ENCODE measurements around the gene ITPK1. TPM values are rescaled to one million over a fixed set of nuclear protein-coding genes. Genes with fewer than 3 reads are reported as not detected.

The ITPK1 gene
- total RNA-seq, 1 experiment from 2014 or later = 66.2 TPM

- DNase-seq = no peak
- intact Hi-C loops (cut with micrococcal nuclease) = no loop called here
- no peaks in the 10 kb centered on the region for H4K20me1 ChIP-seq (ENCODE audit: low read length)
- H3F3A ChIP-seq (ENCODE audit: low read length, unreplicated experiment) = no peaks in the 10 kb centered on the region
- H3K79me2 ChIP-seq (ENCODE audit: low read length) = no peaks in the 10 kb centered on the region
- no peaks in the 10 kb centered on the region for H3K9me3 ChIP-seq (ENCODE audit: low read length)
- H3K4me3 ChIP-seq (ENCODE audit: low read length) = no peak overlapping the region
- H2AFZ ChIP-seq (ENCODE audit: low read length) = no peak overlapping the region
- no peak for TF ChIP-seq EZH2phosphoT487 (IDR thresholded peaks at IDR 0.05; ENCODE audit: borderline replicate concordance, low read length)
- TF ChIP-seq, protein P1, sequence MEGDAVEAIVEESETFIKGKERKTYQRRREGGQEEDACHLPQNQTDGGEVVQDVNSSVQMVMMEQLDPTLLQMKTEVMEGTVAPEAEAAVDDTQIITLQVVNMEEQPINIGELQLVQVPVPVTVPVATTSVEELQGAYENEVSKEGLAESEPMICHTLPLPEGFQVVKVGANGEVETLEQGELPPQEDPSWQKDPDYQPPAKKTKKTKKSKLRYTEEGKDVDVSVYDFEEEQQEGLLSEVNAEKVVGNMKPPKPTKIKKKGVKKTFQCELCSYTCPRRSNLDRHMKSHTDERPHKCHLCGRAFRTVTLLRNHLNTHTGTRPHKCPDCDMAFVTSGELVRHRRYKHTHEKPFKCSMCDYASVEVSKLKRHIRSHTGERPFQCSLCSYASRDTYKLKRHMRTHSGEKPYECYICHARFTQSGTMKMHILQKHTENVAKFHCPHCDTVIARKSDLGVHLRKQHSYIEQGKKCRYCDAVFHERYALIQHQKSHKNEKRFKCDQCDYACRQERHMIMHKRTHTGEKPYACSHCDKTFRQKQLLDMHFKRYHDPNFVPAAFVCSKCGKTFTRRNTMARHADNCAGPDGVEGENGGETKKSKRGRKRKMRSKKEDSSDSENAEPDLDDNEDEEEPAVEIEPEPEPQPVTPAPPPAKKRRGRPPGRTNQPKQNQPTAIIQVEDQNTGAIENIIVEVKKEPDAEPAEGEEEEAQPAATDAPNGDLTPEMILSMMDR (conservative IDR thresholded peaks at IDR 0.05; ENCODE audit: low read depth, low read length) = no peak
- no peak for TF ChIP-seq EZH2 (IDR thresholded peaks at IDR 0.05; ENCODE audit: low read length, unreplicated experiment)
- ATAC-seq = no peak
- no peaks in the 10 kb centered on the region for H3K4me1 ChIP-seq (ENCODE audit: insufficient read depth, low read length)
- no peak overlapping the region for H3K4me2 ChIP-seq (ENCODE audit: low read length)
- H3K27ac ChIP-seq (ENCODE audit: low read length) = no peak overlapping the region
- no peaks in the 10 kb centered on the region for H3K27me3 ChIP-seq (ENCODE audit: low read length)
- H3K36me3 ChIP-seq (ENCODE audit: low read depth, low read length) = peaks cover 25% of the 10 kb centered on the region; the same call in 1 of the 2 replicates
- no TSS peak for BruUV-seq (replicated peaks)
- POLR2A ChIA-PET (ENCODE audit: unreplicated experiment) = no interaction called here
- H3K9me2 ChIP-seq (replicated peaks; ENCODE audit: low read length) = no peaks in the 10 kb centered on the region
- CTCF ChIA-PET = no interaction called here
- H3K9ac ChIP-seq (ENCODE audit: low read length) = no peak overlapping the region
These were observed 141.0 kb downstream of the ITPK1 start for GRCh38 chr14:92974541-92975345.

DNA sequence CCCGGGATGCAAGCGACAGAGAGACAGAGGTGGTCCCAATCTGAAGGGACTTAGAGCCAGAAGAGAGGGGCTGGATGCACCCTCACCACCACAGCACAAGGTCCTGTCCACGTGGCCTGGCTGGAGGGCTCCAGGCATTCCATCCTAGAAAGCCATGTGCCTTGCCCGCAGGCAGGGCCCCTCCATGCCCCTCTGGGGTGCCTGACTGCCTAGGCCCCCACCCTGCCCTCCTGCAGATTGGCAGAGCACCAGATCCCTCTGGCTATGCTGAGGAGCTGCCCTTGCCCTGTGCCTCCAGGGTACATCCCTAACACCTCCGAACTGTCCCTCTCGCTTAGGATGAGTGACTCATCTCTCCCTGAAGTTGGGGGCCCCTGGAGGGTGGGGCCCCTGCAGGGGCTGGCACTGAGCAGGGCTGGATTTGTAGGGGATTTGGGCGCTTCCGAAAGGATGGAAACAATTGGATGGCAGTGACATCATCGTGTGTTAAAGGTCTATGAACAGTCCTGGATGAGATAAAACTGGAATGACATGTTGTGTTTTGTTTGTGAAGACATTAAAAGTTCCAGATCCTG is 141.8 kb downstream of the ITPK1 start:
- H2AFZ ChIP-seq (ENCODE audit: low read length) = no peak overlapping the region
- no peaks in the 10 kb centered on the region for H4K20me1 ChIP-seq (ENCODE audit: low read length)
- no peak for ATAC-seq
- H3K36me3 ChIP-seq (ENCODE audit: low read depth, low read length) = peaks cover 24% of the 10 kb centered on the region; the same call in 1 of the 2 replicates
- H3K4me2 ChIP-seq (ENCODE audit: low read length) = no peak overlapping the region
- H3K4me3 ChIP-seq (ENCODE audit: low read length) = no peak overlapping the region
- no peaks in the 10 kb centered on the region for H3F3A ChIP-seq (ENCODE audit: low read length, unreplicated experiment)
- no peak overlapping the region for H3K9ac ChIP-seq (ENCODE audit: low read length)
- no peaks in the 10 kb centered on the region for H3K9me2 ChIP-seq (replicated peaks; ENCODE audit: low read length)
- H3K27me3 ChIP-seq (ENCODE audit: low read length) = no peaks in the 10 kb centered on the region
- intact Hi-C loops (cut with micrococcal nuclease) = no loop called here
- no peaks in the 10 kb centered on the region for H3K79me2 ChIP-seq (ENCODE audit: low read length)
- H3K4me1 ChIP-seq (ENCODE audit: insufficient read depth, low read length) = no peaks in the 10 kb centered on the region
- ChIA-PET CTCF (no interaction called here), POLR2A (ENCODE audit: unreplicated experiment) (no interaction called here)
- DNase-seq = no peak
- BruUV-seq (replicated peaks) = no TSS peak
- H3K27ac ChIP-seq (ENCODE audit: low read length) = no peak overlapping the region
- TF ChIP-seq, protein P1 (conservative IDR thresholded peaks at IDR 0.05; ENCODE audit: low read depth, low read length) = no peak
- no peak for TF ChIP-seq EZH2 (IDR thresholded peaks at IDR 0.05; ENCODE audit: low read length, unreplicated experiment)
- TF ChIP-seq EZH2phosphoT487 (IDR thresholded peaks at IDR 0.05; ENCODE audit: borderline replicate concordance, low read length) = no peak
- no peaks in the 10 kb centered on the region for H3K9me3 ChIP-seq (ENCODE audit: low read length)

GRCh38 chr14:92973261-92973797 is 142.4 kb downstream of the ITPK1 start:
- intact Hi-C loops (cut with micrococcal nuclease) = no loop called here
- Histone ChIP-seq H3K9ac (ENCODE audit: low read length) (no peak overlapping the region), H3K4me1 (ENCODE audit: insufficient read depth, low read length) (no peaks in the 10 kb centered on the region), H3K9me3 (ENCODE audit: low read length) (no peaks in the 10 kb centered on the region), H3K9me2 (replicated peaks; ENCODE audit: low read length) (no peaks in the 10 kb centered on the region), H3K79me2 (ENCODE audit: low read length) (no peaks in the 10 kb centered on the region), H2AFZ (ENCODE audit: low read length) (no peak overlapping the region), H3F3A (ENCODE audit: low read length, unreplicated experiment) (no peaks in the 10 kb centered on the region), H3K36me3 (ENCODE audit: low read depth, low read length) (peaks cover 20% of the 10 kb centered on the region; the same call in 1 of the 2 replicates), H3K4me2 (ENCODE audit: low read length) (no peak overlapping the region), H3K4me3 (ENCODE audit: low read length) (no peak overlapping the region), H4K20me1 (ENCODE audit: low read length) (no peaks in the 10 kb centered on the region), H3K27ac (ENCODE audit: low read length) (no peak overlapping the region), H3K27me3 (ENCODE audit: low read length) (no peaks in the 10 kb centered on the region)
- TF ChIP-seq EZH2 (IDR thresholded peaks at IDR 0.05; ENCODE audit: low read length, unreplicated experiment) (no peak), EZH2phosphoT487 (IDR thresholded peaks at IDR 0.05; ENCODE audit: borderline replicate concordance, low read length) (no peak)
- TF ChIP-seq, protein P1 (conservative IDR thresholded peaks at IDR 0.05; ENCODE audit: low read depth, low read length) = peak; percentile 81
- DNase-seq (peak; percentile 73), ATAC-seq (peak; percentile 42)
- POLR2A ChIA-PET (ENCODE audit: unreplicated experiment) = no interaction called here
- no TSS peak for BruUV-seq (replicated peaks)
- CTCF ChIA-PET = no interaction called here

Data from PC-3 (cell line).